Mesothelial cell of epicardium (in vitro differentiated cells): ENCODE data around the gene FAM47C. TPM values are rescaled to one million over a fixed set of nuclear protein-coding genes. Genes with fewer than 3 reads are reported as not detected.
A peak's percentile ranks its signal among the peaks of the same experiment; 100 is the strongest.
"Not testable (repeated sequence)": the region's sequence is repeated elsewhere in the genome, so short reads cannot be mapped to it uniquely, and the experiment has no call there.

ENCODE experiments used
- DNase-seq, 2 experiments: peaks; one replicate each; pipeline ENCODE4 v3.0.0; 2021; ENCODE audit warnings: low spot score in 2 of 2; ENCODE audit not compliant: unreplicated experiment in 2 of 2
- H3K27ac Mint-ChIP-seq: 2 replicates; pipeline ENCODE4 v1.8.0; 2021; ENCODE audit warnings: mixed read lengths
- H3K27me3 Mint-ChIP-seq: 2 replicates; pipeline ENCODE4 v1.8.0; 2021; ENCODE audit warnings: low read depth, mixed read lengths
- H3K36me3 Mint-ChIP-seq: 2 replicates; pipeline ENCODE4 v1.8.0; 2021; ENCODE audit warnings: mixed read lengths
- H3K4me1 Mint-ChIP-seq: 2 replicates; pipeline ENCODE4 v1.8.0; 2021; ENCODE audit warnings: mixed read lengths
- H3K4me3 Mint-ChIP-seq: 2 replicates; pipeline ENCODE4 v1.8.0; 2021; ENCODE audit warnings: mild to moderate bottlenecking, moderate library complexity, mixed read lengths
- H3K9me3 Mint-ChIP-seq: 2 replicates; pipeline ENCODE4 v1.8.0; 2021; ENCODE audit warnings: mixed read lengths
- CTCF ChIP-seq: fragments of 200-600 bp; sonication (generic); IDR thresholded peaks from one replicate; pipeline ENCODE4 v1.5.0; 2021; ENCODE audit warnings: antibody characterized with exemption; ENCODE audit not compliant: unreplicated experiment
- total RNA-seq: library from RNA; stranded (reverse); gene quantifications from 3 replicates; pipeline ENCODE4 v1.2.1, GENCODE V29; 2021

FAM47C gene
- total RNA-seq, 1 donor from 2014 or later: not detected

DNA sequence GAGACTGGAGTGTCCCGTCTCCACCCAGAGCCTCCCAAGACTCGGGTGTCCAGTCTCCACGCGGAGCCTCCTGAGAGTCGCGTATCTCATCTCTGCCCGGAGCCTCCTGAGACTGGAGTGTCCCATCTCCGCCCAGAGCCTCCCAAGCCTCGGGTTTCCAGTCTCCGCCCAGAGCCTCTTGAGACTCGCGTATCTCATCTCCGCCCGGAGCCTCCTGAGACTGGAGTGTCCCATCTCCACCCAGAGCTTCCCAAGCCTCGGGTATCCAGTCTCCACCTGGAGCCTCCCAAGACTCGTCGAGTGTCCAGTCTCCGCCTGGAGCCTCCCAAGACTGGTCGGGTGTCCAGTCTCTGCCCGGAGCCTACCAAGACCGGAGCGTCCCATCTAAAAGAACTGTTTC is 2.3 kb downstream of the FAM47C start:
- H3K27me3 Mint-ChIP-seq: no peaks in the 10 kb centered on the region
- H3K9me3 Mint-ChIP-seq: peaks cover 18% of the 10 kb centered on the region
- H3K36me3 Mint-ChIP-seq: peaks cover 2% of the 10 kb centered on the region
- DNase-seq: no peak
- no peaks in the 10 kb centered on the region for H3K4me1 Mint-ChIP-seq
- no peak for TF ChIP-seq CTCF
- H3K27ac Mint-ChIP-seq: no peak overlapping the region
- no peak overlapping the region for H3K4me3 Mint-ChIP-seq

DNA sequence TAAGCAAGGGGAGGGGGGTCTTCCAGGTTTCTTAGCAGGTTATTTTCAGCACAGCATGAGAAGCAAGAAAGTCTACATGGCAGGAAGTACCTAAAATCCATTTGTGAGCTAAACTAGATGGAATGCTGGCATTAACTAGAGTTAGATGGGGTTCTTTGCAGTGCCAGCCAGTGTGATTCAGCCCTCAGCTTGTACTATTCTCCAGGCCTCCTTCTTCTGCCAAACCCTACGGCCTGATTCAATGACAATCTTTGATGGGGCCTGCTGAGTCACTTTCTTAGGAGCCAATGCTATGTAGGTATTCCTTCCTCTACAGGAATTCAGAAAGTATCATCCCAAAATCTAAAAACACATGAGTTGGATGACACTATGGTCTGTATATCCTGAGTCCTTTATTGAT is 26.1 kb downstream of the FAM47C start:
- H3K9me3 Mint-ChIP-seq: peaks cover 22% of the 10 kb centered on the region
- H3K4me3 Mint-ChIP-seq, H3K27me3 Mint-ChIP-seq, H3K27ac Mint-ChIP-seq, H3K36me3 Mint-ChIP-seq, DNase-seq, H3K4me1 Mint-ChIP-seq: not testable (repeated sequence)

DNA sequence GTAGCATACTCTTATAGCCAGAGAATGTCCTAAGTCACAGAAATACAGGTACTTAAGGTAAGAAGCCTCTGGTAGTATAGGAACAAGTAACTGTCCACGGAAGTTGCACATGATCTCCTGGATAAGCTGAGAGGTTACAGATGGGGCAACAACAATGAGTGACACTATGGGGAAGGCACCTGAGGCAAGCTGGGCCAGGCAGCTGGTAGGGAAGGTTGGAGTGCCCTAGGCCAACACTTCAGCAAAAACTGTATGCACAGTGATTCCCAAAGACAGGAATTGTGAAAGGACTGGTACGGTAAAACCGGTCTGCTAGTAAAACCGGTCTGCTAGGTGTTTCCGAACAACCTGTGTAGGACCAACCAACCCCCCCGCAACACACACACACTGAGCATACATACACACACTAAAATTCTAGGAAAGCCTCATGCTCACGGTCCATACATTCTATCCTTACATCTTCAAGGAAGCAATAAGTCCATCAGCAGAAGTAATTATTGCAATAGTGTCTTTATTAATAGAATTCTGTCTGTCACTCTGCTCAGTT is 28.6 kb downstream of the FAM47C start:
- not testable (repeated sequence) for H3K36me3 Mint-ChIP-seq, H3K27me3 Mint-ChIP-seq, H3K9me3 Mint-ChIP-seq, DNase-seq, H3K4me3 Mint-ChIP-seq, H3K27ac Mint-ChIP-seq, H3K4me1 Mint-ChIP-seq

DNA sequence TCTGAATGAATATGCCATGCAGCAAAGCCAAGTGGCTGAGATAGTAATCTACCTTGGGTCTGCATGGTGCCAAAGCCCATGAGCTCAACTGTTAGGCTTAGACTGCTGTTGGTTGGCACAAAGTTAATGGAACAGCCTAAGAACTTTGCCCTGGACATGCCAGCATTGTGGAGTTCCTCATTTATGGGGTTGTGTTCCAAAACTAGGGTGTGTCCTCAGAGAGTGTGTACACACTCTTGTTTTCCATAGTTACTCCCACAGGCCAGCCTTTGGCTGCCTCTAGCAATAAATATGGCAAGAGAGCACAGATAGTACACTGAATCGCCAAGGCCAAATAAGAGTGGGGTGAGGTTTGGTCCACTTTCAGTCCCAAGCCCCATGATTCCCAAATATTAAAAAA is 30.6 kb downstream of the FAM47C start:
- H3K4me1 Mint-ChIP-seq, H3K27me3 Mint-ChIP-seq, H3K36me3 Mint-ChIP-seq, DNase-seq, H3K4me3 Mint-ChIP-seq, H3K27ac Mint-ChIP-seq: not testable (repeated sequence)
- H3K9me3 Mint-ChIP-seq: peaks cover 13% of the 10 kb centered on the region

DNA sequence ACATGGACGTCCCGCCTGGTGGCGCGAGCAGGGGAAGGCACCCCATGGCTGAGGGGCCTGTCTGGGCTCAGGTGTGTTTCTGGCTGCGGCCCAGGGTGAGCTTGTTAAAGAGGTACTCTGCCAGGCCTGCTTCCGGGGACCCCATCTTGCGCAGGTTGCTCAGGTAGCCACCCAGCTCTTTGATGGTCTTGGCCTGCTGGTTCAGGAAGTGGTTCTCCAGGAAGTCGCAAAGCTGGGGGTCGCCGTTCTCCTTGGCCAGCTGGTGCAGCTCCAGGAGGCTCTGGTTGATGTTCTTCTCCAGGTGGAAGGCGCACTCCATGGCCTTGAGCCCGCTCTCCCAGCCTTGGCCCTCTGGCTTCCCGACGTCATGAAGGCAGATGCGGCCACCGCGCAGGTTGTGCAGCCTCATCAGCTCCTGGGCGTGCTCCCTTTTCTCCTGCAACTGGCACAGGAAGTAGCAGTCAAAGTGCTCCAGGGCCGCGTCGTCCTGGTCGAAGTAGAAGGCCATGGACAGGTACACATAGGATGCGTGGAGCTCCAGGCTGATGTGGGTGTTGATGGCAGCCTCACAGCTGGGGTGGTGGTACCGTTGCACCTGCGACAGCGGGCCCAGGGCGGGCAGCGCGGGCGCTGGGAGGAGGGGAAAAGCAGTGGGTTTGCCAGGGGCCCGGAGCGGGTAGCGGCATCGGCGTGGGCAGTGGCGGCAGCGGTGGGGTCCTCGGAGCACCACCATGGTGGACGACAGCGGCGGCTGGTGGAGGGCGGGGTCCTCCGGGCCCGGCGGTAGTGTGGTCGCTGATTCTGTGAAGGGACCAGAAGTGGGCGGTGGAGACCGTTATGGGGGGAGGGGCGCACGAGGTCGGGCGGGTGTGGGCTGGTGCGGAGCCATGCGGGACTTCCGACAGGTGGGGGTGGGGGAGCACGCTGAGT is 35.1 kb downstream of the FAM47C start:
- not testable (repeated sequence) for H3K4me1 Mint-ChIP-seq, DNase-seq, H3K27ac Mint-ChIP-seq, H3K27me3 Mint-ChIP-seq, H3K36me3 Mint-ChIP-seq, H3K4me3 Mint-ChIP-seq
- H3K9me3 Mint-ChIP-seq: peaks cover 33% of the 10 kb centered on the region

GRCh38 chrX:37047776-37048175 is 39.6 kb downstream of the FAM47C start:
- TF ChIP-seq CTCF: no peak
- peaks cover 32% of the 10 kb centered on the region for H3K9me3 Mint-ChIP-seq
- no peak for DNase-seq
- no peak overlapping the region for H3K4me3 Mint-ChIP-seq
- no peak overlapping the region for H3K27ac Mint-ChIP-seq
- no peaks in the 10 kb centered on the region for H3K27me3 Mint-ChIP-seq
- no peaks in the 10 kb centered on the region for H3K36me3 Mint-ChIP-seq
- H3K4me1 Mint-ChIP-seq: no peaks in the 10 kb centered on the region

GRCh38 chrX:37057572-37057971 is 49.4 kb downstream of the FAM47C start:
- H3K36me3 Mint-ChIP-seq, H3K27ac Mint-ChIP-seq, H3K27me3 Mint-ChIP-seq, H3K4me1 Mint-ChIP-seq, H3K4me3 Mint-ChIP-seq, DNase-seq: not testable (repeated sequence)
- peaks cover 13% of the 10 kb centered on the region for H3K9me3 Mint-ChIP-seq

DNA sequence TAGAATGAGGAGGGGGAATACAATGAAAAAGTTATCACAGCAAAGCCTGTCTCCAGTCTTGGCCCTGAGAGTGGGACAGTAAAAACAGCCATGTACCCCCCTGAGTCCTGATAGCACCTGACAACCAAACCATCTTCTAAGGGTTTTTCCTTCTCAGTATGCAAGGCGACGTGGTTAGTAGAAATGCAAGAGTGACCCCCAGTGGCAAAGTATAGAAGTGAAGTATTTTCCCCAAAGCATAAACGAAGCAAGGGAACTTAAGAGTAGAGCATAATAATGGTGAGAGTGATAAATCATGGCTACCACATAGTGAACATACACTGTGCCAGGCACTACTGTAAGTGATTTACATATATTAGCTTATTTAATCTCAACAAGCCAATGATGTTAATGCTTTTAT is 52.8 kb downstream of the FAM47C start:
- Mint-ChIP-seq H3K4me1 (no peaks in the 10 kb centered on the region), H3K27ac (no peak overlapping the region), H3K27me3 (peaks cover 2% of the 10 kb centered on the region), H3K9me3 (peaks cover 13% of the 10 kb centered on the region), H3K4me3 (no peak overlapping the region), H3K36me3 (no peaks in the 10 kb centered on the region)
- TF ChIP-seq CTCF: peak; percentile 65
- no peak for DNase-seq
